Right lobe of liver (tissue), 4 donors: Measurements from ENCODE around the gene PBX4.

Source experiments
- CTCF ChIP-seq, 4 donors: fragments of 200-600 bp in 3 of 4; fragments of 450-650 bp in 1 of 4; IDR thresholded peaks; one replicate each; pipeline versions ENCODE4 v1.5.1 to v1.8.0; 2016 to 2022; ENCODE audit warnings: antibody characterized with exemption in 4 of 4, mild to moderate bottlenecking in 2 of 4
- POLR2A ChIP-seq: fragments of 450-650 bp; IDR thresholded peaks from one replicate; pipeline ENCODE4 v1.6.1; 2017; ENCODE audit warnings: antibody characterized with exemption, mild to moderate bottlenecking
- donor health status: DM: no; HTN: no; CAD: no.
- donor health status: DM: no; HTN: no; CAD: no.
- donor health status: DM: no; HTN: yes; CAD: no.

GRCh38 chr19:19532806-19533701 lies 85.4 kb downstream of the PBX4 start:
- no peak for TF ChIP-seq CTCF (IDR thresholded peaks at IDR 0.05)
- no peak for TF ChIP-seq POLR2A
